MCF 10A (cell line): ENCODE measurements around the gene MYADML2. TPM values are rescaled to one million over a fixed set of nuclear protein-coding genes. Genes with fewer than 3 reads are reported as not detected.

ENCODE experiments used
- BruUV-seq: library from RNA; stranded (reverse); fragments of 400-500 nt; replicated peaks from 2 replicates; lab custom pipeline; 2021; lab: Mats Ljungman, UMichigan
- CTCF ChIA-PET: fragments of 300-600 bp; sonication (Branson Sonifier 250); formaldehyde crosslinking; extraction: SDS; loops from one replicate; lab custom pipeline; 2021; ENCODE audit warnings: antibody characterized with exemption, inconsistent platforms; lab: Yijun Ruan, JAX
- POLR2A ChIA-PET: fragments of 300-600, 350-650 bp; sonication (Branson Sonifier 250); formaldehyde crosslinking; extraction: SDS; loops from one replicate; lab custom pipeline; 2020; ENCODE audit warnings: antibody characterized with exemption, inconsistent platforms; lab: Yijun Ruan, JAX
- DNase-seq: peaks from one replicate; pipeline ENCODE4 v3.0.0-alpha.2; 2018; ENCODE audit not compliant: unreplicated experiment
- H3K27ac Mint-ChIP-seq: one replicate; pipeline ENCODE4 v1.8.0; 2022; ENCODE audit warnings: mild to moderate bottlenecking, low read depth, mixed read lengths; ENCODE audit not compliant: unreplicated experiment
- H3K27me3 Mint-ChIP-seq: one replicate; pipeline ENCODE4 v1.8.0; 2022; ENCODE audit warnings: mixed read lengths; ENCODE audit not compliant: insufficient read depth, unreplicated experiment
- H3K36me3 Mint-ChIP-seq: one replicate; pipeline ENCODE4 v1.8.0; 2022; ENCODE audit warnings: mild to moderate bottlenecking, moderate library complexity, mixed read lengths; ENCODE audit not compliant: insufficient read depth, unreplicated experiment
- H3K4me1 Mint-ChIP-seq: one replicate; pipeline ENCODE4 v1.8.0; 2022; ENCODE audit warnings: mixed read lengths; ENCODE audit not compliant: insufficient read depth, unreplicated experiment
- H3K4me3 Mint-ChIP-seq: one replicate; pipeline ENCODE4 v1.8.0; 2022; ENCODE audit warnings: mild to moderate bottlenecking, moderate library complexity, mixed read lengths; ENCODE audit not compliant: unreplicated experiment
- H3K9me3 Mint-ChIP-seq: one replicate; pipeline ENCODE4 v1.8.0; 2022; ENCODE audit warnings: mixed read lengths; ENCODE audit not compliant: unreplicated experiment
- intact Hi-C: fragments of 100-400 bp; cut with micrococcal nuclease; formaldehyde crosslinking; loops from 2 replicates; pipeline ENCODE4 v1.14.1; 2022
- total RNA-seq: library from RNA; stranded (reverse); gene quantifications from 2 replicates; pipeline ENCODE4 v1.2.3, GENCODE V29; 2022
- TF ChIP-seq, protein P1 (sequence below): fragments of 200-600 bp; IDR thresholded peaks from one replicate; pipeline ENCODE4 v1.8.0; 2022; ENCODE audit warnings: antibody characterized with exemption, mild to moderate bottlenecking; ENCODE audit not compliant: unreplicated experiment

The MYADML2 gene
- total RNA-seq, 1 experiment from 2014 or later = not detected

DNA sequence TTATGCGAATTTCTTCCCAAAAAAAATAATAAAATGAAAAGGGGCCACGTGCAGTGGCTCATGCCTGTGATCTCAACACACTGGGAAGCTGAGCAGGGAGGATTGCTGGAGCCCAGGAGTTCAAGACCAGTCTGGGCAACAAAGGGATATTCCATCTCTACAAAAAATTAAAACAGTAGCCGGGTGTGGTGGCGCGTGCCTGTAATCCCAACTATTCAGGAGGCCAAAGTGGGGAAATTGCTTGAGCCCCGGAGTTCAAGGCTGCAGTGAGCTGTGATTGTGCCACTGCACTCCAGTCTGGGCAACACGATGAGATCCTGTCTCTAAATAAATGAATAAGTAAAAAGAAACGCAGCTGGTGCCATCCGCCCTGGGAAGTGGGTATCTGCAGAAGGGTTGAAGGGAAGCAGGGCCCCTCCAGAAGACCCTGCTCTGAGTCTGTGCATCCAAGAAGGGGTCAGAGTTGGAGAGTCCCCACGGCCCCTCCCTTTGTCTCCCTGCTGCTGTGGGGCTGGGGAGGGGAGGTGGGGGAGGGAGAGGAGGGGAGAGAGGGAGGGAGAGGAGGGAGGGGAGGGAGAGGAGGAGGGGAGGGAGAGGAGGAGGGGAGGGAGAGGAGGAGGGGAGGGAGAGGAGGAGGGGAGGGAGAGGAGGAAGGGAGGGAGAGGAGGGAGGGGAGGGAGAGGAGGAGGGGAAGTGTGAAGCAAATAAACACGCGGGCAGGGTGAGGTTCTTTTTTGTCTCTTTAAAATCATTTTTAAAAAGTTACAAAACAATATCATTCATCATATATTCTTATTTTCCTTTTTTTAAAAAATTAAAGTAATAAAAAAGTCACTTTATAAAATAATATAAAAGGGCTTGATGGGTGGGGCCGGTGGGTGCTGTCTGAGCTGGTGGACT lies 5.0 kb upstream of the MYADML2 start:
- Mint-ChIP-seq H3K27ac (no peak overlapping the region), H3K36me3 (no peaks in the 10 kb centered on the region), H3K9me3 (no peaks in the 10 kb centered on the region), H3K27me3 (no peaks in the 10 kb centered on the region), H3K4me1 (no peaks in the 10 kb centered on the region), H3K4me3 (no peak overlapping the region)
- no peak for DNase-seq
- BruUV-seq = no TSS peak
- CTCF ChIA-PET = interaction anchor here (0.7 kb wide), 1 partner anchor 54 kb away, joined by 3 read pairs; no protein-coding TSS in a partner anchor
- POLR2A ChIA-PET = interaction anchor here (1.5 kb wide), 1 partner anchor 70 kb away, joined by 5 read pairs; the partner anchor contains the start of gene CENPX
- TF ChIP-seq, protein P1, sequence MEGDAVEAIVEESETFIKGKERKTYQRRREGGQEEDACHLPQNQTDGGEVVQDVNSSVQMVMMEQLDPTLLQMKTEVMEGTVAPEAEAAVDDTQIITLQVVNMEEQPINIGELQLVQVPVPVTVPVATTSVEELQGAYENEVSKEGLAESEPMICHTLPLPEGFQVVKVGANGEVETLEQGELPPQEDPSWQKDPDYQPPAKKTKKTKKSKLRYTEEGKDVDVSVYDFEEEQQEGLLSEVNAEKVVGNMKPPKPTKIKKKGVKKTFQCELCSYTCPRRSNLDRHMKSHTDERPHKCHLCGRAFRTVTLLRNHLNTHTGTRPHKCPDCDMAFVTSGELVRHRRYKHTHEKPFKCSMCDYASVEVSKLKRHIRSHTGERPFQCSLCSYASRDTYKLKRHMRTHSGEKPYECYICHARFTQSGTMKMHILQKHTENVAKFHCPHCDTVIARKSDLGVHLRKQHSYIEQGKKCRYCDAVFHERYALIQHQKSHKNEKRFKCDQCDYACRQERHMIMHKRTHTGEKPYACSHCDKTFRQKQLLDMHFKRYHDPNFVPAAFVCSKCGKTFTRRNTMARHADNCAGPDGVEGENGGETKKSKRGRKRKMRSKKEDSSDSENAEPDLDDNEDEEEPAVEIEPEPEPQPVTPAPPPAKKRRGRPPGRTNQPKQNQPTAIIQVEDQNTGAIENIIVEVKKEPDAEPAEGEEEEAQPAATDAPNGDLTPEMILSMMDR = no peak
- intact Hi-C loops = no loop called here

DNA sequence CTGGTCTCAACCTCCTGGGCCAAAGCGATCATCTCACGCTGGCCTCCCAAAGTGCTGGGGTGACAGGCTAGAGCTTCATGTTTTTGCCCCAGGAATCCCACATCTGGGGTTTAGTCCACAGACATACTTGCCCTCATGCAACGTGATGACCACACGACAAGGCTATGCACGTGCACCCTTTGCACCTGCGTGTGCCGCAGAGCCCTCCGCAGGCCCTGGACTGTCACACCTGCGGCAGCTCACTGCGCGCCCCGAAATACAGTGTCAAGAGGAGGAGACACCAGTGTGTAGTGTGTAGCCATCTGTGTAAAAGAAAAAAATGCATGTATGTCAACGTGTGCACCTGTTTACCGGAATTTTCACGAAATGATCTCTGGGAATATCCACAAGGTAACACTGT lies 3.5 kb upstream of the MYADML2 start:
- POLR2A ChIA-PET = interaction anchor here (0.8 to 1.5 kb wide), 2 partner anchors 41 to 72 kb away, joined by 3 to 5 read pairs; partner anchors contain the start of gene CENPX
- Mint-ChIP-seq H3K9me3 (no peaks in the 10 kb centered on the region), H3K27ac (no peak overlapping the region), H3K4me1 (no peaks in the 10 kb centered on the region), H3K27me3 (no peaks in the 10 kb centered on the region), H3K4me3 (no peak overlapping the region), H3K36me3 (no peaks in the 10 kb centered on the region)
- TF ChIP-seq, protein P1 = no peak
- DNase-seq = no peak
- intact Hi-C loops = no loop called here
- BruUV-seq = no TSS peak
- CTCF ChIA-PET = interaction anchor here (1.0 to 2.4 kb wide), 2 partner anchors 9 to 70 kb away, joined by 8 to 17 read pairs; no protein-coding TSS in a partner anchor

DNA sequence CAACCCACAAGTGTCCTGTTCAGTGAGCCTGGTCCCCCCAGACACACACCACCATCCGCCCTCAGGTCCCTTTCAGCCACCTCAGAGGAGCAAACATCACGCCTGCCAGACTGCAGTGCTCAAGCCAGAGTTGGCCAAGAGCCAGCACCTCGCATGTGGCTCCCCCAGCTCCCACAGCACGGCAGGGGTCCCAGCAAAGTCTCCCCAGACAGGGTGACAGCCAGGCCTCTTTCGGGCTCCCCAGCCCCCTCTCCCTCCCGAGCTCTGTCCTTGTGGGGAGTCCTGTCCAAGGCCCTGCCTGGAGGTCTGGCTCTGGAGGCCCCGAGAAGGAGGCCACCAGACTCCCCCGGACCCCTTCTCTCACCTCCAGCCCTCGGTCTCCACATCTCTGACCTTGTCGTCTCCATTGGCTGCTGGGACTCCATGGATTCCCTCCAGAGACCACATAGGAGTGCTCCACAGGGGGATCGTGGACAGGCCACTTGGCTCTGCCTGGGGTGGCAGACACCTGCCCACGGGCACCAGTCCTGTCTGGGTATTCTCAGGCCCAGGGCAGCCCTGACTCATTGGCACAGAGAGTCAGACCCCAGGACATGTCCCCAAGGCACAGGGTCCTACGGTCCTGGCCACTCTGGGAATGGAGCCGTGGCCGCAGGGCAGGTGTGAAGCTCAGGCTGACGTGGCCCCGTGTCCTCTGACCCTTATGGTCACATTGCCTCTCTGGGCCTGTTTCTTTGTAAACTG lies 1.8 kb upstream of the MYADML2 start:
- H3K27me3 Mint-ChIP-seq = no peaks in the 10 kb centered on the region
- no peaks in the 10 kb centered on the region for H3K9me3 Mint-ChIP-seq
- POLR2A ChIA-PET = interaction anchor here (0.5 kb wide), 1 partner anchor 9 kb away, joined by 3 read pairs; no protein-coding TSS in a partner anchor
- H3K36me3 Mint-ChIP-seq = no peaks in the 10 kb centered on the region
- no peak overlapping the region for H3K27ac Mint-ChIP-seq
- TF ChIP-seq, protein P1 = no peak
- CTCF ChIA-PET = interaction anchor here (0.6 to 2.4 kb wide), 2 partner anchors 11 to 71 kb away, joined by 3 to 17 read pairs; no protein-coding TSS in a partner anchor
- H3K4me1 Mint-ChIP-seq = no peaks in the 10 kb centered on the region
- intact Hi-C loops = no loop called here
- DNase-seq = no peak
- no TSS peak for BruUV-seq
- H3K4me3 Mint-ChIP-seq = no peak overlapping the region
